ENCODE data around the gene HPN. TPM values are rescaled to one million over a fixed set of nuclear protein-coding genes. Genes with fewer than 3 reads are reported as not detected.
"Not testable (repeated sequence)": the region's sequence is repeated elsewhere in the genome, so short reads cannot be mapped to it uniquely, and the experiment has no call there.

The HPN gene
- total and polyA plus RNA-seq, 9 donors = 0.42 to 21.1 (median 2.9) TPM; not detected in 1

GRCh38 chr19:35100588-35101533 is 59.3 kb downstream of the HPN start:
- intact Hi-C loops (cut with DNase I) = no loop called here
- DNase-seq = no peak
- WGBS, 3 donors = 56 to 65% (median 64%) methylated on average over 16 of the region's 16 CpGs
- H3K9me3 ChIP-seq = no peaks in the 10 kb centered on the region
- H3K27me3 ChIP-seq = no peaks in the 10 kb centered on the region
- H3K4me3 ChIP-seq = no peak overlapping the region
- TF ChIP-seq POLR2A (IDR thresholded peaks at IDR 0.05) (no peak), EP300 (IDR thresholded peaks at IDR 0.05) (no peak), CTCF (IDR thresholded peaks at IDR 0.05) (no peak)
- no peaks in the 10 kb centered on the region for H3K4me1 ChIP-seq (ENCODE audit: insufficient read depth)
- no peaks in the 10 kb centered on the region for H3K36me3 ChIP-seq
- no peak overlapping the region for H3K27ac ChIP-seq

- H3K4me1 ChIP-seq (ENCODE audit: insufficient read depth); DNase-seq; H3K9me3 ChIP-seq; intact Hi-C loops (cut with DNase I); H3K36me3 ChIP-seq; H3K27ac ChIP-seq; H3K4me3 ChIP-seq; H3K27me3 ChIP-seq: not testable (repeated sequence)
- 92 to 95% (median 94%) methylated on average over 10 of the region's 10 CpGs for WGBS, 3 donors
Observed at GRCh38 chr19:35101949-35102348, 60.4 kb downstream of the HPN start.

GRCh38 chr19:35103614-35104013 is 62.1 kb downstream of the HPN start:
- 73 to 77% (median 74%) methylated on average over 10 of the region's 10 CpGs for WGBS, 3 donors
- H3K27ac ChIP-seq; H3K36me3 ChIP-seq; H3K27me3 ChIP-seq; intact Hi-C loops (cut with DNase I); H3K4me3 ChIP-seq; DNase-seq; H3K9me3 ChIP-seq; H3K4me1 ChIP-seq (ENCODE audit: insufficient read depth): not testable (repeated sequence)

GRCh38 chr19:35104361-35104760 is 62.8 kb downstream of the HPN start:
- Histone ChIP-seq H3K36me3 (no peaks in the 10 kb centered on the region), H3K4me1 (ENCODE audit: insufficient read depth) (no peaks in the 10 kb centered on the region), H3K27ac (no peak overlapping the region), H3K4me3 (no peak overlapping the region), H3K9me3 (no peaks in the 10 kb centered on the region), H3K27me3 (no peaks in the 10 kb centered on the region)
- intact Hi-C loops (cut with DNase I) = no loop called here
- TF ChIP-seq CTCF (IDR thresholded peaks at IDR 0.05) (no peak), EP300 (IDR thresholded peaks at IDR 0.05) (no peak), POLR2A (IDR thresholded peaks at IDR 0.05) (no peak)
- 83 to 90% (median 84%) methylated on average over 10 to 11 of the region's 11 CpGs for WGBS, 3 donors
- no peak for DNase-seq

- Histone ChIP-seq H3K36me3 (no peaks in the 10 kb centered on the region), H3K27ac (no peak overlapping the region), H3K4me1 (ENCODE audit: insufficient read depth) (no peaks in the 10 kb centered on the region), H3K4me3 (no peak overlapping the region), H3K9me3 (no peaks in the 10 kb centered on the region), H3K27me3 (no peaks in the 10 kb centered on the region)
- DNase-seq = no peak
- 96 to 98% (median 96%) methylated on average over 6 of the region's 6 CpGs for WGBS, 3 donors
- intact Hi-C loops (cut with DNase I) = no loop called here
- no peak for TF ChIP-seq CTCF (IDR thresholded peaks at IDR 0.05)
- TF ChIP-seq POLR2A (IDR thresholded peaks at IDR 0.05) = no peak
- TF ChIP-seq EP300 (IDR thresholded peaks at IDR 0.05) = no peak
Observed at GRCh38 chr19:35105047-35105410, 63.5 kb downstream of the HPN start.
